OCI-LY7 (cell line): ENCODE measurements around the gene C1orf105. TPM values are rescaled to one million over a fixed set of nuclear protein-coding genes. Genes with fewer than 3 reads are reported as not detected.

Experiments
- BruUV-seq: library from RNA; stranded (reverse); fragments of 400-500 nt; replicated peaks from 2 replicates; lab custom pipeline; 2021; lab: Mats Ljungman, UMichigan
- CTCF ChIA-PET: fragments of 300-600 bp; sonication (Branson Sonifier 250); formaldehyde crosslinking; loops from one replicate; lab custom pipeline; 2022; ENCODE audit warnings: antibody characterized with exemption; ENCODE audit not compliant: unreplicated experiment; lab: Charles Lee
- POLR2A ChIA-PET: fragments of 300-600 bp; sonication (Branson Sonifier 250); formaldehyde crosslinking; loops from one replicate; lab custom pipeline; 2022; ENCODE audit warnings: antibody characterized with exemption; lab: Charles Lee
- DNase-seq: peaks from one replicate; pipeline ENCODE4 v3.0.0-alpha.2; 2015; ENCODE audit warnings: low spot score
- H2AFZ ChIP-seq: fragments of 200-600 bp; sonication (generic), shearing (Covaris generic); 2 replicates; pipeline ENCODE4 v1.6.1; 2014; ENCODE audit warnings: mild to moderate bottlenecking, antibody characterized with exemption, low read length, moderate library complexity
- H3K27ac ChIP-seq: fragments of 200-600 bp; sonication (generic); 2 replicates; pipeline ENCODE4 v1.5.1; 2014; ENCODE audit warnings: mixed run types, low read depth, mild to moderate bottlenecking, moderate library complexity, low read length, inconsistent platforms; ENCODE audit not compliant: poor library complexity, severe bottlenecking
- H3K36me3 ChIP-seq: fragments of 200-600 bp; sonication (generic); 2 replicates; pipeline ENCODE4 v1.6.1; 2014; ENCODE audit warnings: mild to moderate bottlenecking, antibody characterized with exemption, low read length, moderate library complexity, mixed read lengths; ENCODE audit not compliant: insufficient read depth
- H3K4me1 ChIP-seq: fragments of 200-600 bp; sonication (generic); 2 replicates; pipeline ENCODE4 v1.5.1; 2014; ENCODE audit warnings: mild to moderate bottlenecking, low read length; ENCODE audit not compliant: insufficient read depth, poor library complexity, severe bottlenecking
- H3K4me2 ChIP-seq: fragments of 200-600 bp; sonication (generic); 2 replicates; pipeline ENCODE4 v1.6.1; 2014; ENCODE audit warnings: mild to moderate bottlenecking, low read length
- H3K4me3 ChIP-seq: fragments of 200-600 bp; sonication (generic); 2 replicates; pipeline ENCODE4 v1.5.1; 2014; ENCODE audit warnings: mild to moderate bottlenecking, low read depth, low read length; ENCODE audit not compliant: poor library complexity, severe bottlenecking
- H3K79me2 ChIP-seq: fragments of 200-600 bp; sonication (generic); 2 replicates; pipeline ENCODE4 v1.6.1; 2016; ENCODE audit warnings: low read depth, mild to moderate bottlenecking, low read length, moderate library complexity, mixed read lengths; ENCODE audit not compliant: insufficient read depth
- H3K9me2 ChIP-seq: fragments of 200-600 bp; sonication (generic); 2 replicates; pipeline ENCODE4 v1.6.1; 2016; ENCODE audit warnings: mild to moderate bottlenecking, low read length, mixed read lengths; ENCODE audit not compliant: insufficient read depth
- H3K9me3 ChIP-seq: fragments of 200-600 bp; sonication (generic); 2 replicates; pipeline ENCODE4 v1.6.1; 2014; ENCODE audit warnings: mild to moderate bottlenecking, mixed run types, low read length, mixed read lengths
- H4K20me1 ChIP-seq: fragments of 200-600 bp; sonication (generic); 2 replicates; pipeline ENCODE4 v1.6.1; 2014; ENCODE audit warnings: mild to moderate bottlenecking, antibody characterized with exemption, low read length, moderate library complexity, mixed read lengths; ENCODE audit not compliant: insufficient read depth
- EZH2phosphoT487 ChIP-seq: fragments of 200-600 bp; sonication (generic); IDR thresholded peaks from 2 replicates; pipeline ENCODE4 v1.6.1; 2018; ENCODE audit warnings: low read depth, borderline replicate concordance, mild to moderate bottlenecking, mixed run types, antibody characterized with exemption, low read length, moderate library complexity, mixed read lengths
- intact Hi-C: fragments of 100-400 bp; cut with micrococcal nuclease; formaldehyde crosslinking; loops from one replicate; pipeline ENCODE4 v1.10.0; 2022; ENCODE audit not compliant: unreplicated experiment
- total RNA-seq, 2 experiments: library from RNA; depleted of rRNA in 1 of 2; stranded (reverse); fragments of >200 nt in 1 of 2; shearing (Covaris generic) in 1 of 2; gene quantifications; 2 replicates each; pipeline ENCODE4 v1.2.3, GENCODE V29; 2014 to 2022
- TF ChIP-seq, protein P1 (sequence below): fragments of 200-600 bp; sonication (generic); conservative IDR thresholded peaks from 2 replicates; pipeline ENCODE4 v1.5.1; 2014; ENCODE audit warnings: mild to moderate bottlenecking, antibody characterized with exemption, low read length, moderate library complexity, mixed read lengths

Gene C1orf105
- total RNA-seq, 2 experiments from 2014 or later = not detected

DNA sequence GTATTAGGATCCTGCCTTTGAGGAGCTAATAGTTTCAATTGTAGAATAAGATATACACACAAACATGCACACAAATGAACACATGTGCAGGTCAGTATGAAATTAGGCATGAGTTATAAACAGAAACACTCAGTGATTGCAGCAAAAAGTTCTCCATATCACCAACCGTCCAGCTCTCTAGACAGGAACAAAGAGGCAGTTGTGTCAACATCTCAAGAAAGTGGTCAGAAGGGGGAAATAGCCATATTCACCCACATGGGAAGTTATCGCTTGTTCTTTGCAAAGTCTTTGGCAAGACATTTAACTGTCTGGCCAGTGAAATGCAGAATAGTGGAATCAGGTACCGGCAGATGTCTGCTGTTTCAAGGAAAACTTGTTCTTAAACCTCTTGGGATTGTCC is 52.8 kb downstream of the C1orf105 start:
- Histone ChIP-seq H3K9me3 (no peaks in the 10 kb centered on the region), H3K4me2 (no peak overlapping the region), H3K36me3 (no peaks in the 10 kb centered on the region), H3K4me3 (no peak overlapping the region), H3K27ac (no peak overlapping the region), H4K20me1 (no peaks in the 10 kb centered on the region), H3K9me2 (peaks cover 3% of the 10 kb centered on the region; the same call in 1 of the 2 replicates), H2AFZ (no peak overlapping the region), H3K79me2 (no peaks in the 10 kb centered on the region), H3K4me1 (no peaks in the 10 kb centered on the region)
- intact Hi-C loops = no loop called here
- BruUV-seq = no TSS peak
- CTCF ChIA-PET = interaction anchor here (1.1 kb wide), 1 partner anchor 247 kb away, joined by 3 read pairs; no protein-coding TSS in a partner anchor
- no peak for TF ChIP-seq EZH2phosphoT487
- TF ChIP-seq, protein P1, sequence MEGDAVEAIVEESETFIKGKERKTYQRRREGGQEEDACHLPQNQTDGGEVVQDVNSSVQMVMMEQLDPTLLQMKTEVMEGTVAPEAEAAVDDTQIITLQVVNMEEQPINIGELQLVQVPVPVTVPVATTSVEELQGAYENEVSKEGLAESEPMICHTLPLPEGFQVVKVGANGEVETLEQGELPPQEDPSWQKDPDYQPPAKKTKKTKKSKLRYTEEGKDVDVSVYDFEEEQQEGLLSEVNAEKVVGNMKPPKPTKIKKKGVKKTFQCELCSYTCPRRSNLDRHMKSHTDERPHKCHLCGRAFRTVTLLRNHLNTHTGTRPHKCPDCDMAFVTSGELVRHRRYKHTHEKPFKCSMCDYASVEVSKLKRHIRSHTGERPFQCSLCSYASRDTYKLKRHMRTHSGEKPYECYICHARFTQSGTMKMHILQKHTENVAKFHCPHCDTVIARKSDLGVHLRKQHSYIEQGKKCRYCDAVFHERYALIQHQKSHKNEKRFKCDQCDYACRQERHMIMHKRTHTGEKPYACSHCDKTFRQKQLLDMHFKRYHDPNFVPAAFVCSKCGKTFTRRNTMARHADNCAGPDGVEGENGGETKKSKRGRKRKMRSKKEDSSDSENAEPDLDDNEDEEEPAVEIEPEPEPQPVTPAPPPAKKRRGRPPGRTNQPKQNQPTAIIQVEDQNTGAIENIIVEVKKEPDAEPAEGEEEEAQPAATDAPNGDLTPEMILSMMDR = no peak
- DNase-seq = no peak
- POLR2A ChIA-PET = no interaction called here

DNA sequence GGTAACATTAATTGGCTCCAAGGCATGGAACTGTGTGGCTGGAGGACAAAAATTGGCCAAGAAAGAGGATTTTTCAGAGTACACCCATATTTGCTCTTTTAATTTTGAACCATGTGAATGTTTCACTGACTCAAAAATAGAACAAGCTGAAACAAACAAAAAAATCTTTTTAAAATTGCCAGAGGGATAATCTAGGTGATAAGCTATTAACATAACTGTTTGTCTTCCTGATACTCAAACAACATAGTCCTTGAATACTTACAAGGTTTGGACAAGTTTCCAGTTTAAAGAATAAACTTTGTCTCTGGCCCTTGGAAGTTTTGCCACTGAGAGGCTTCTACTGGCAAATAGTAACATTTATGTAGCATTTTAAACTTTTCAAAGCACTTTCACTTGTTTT is 53.4 kb downstream of the C1orf105 start:
- Histone ChIP-seq H3K79me2 (no peaks in the 10 kb centered on the region), H3K4me1 (no peaks in the 10 kb centered on the region), H2AFZ (no peak overlapping the region), H3K9me3 (no peaks in the 10 kb centered on the region), H3K4me3 (no peak overlapping the region), H3K36me3 (no peaks in the 10 kb centered on the region), H3K27ac (no peak overlapping the region), H3K9me2 (peaks cover 3% of the 10 kb centered on the region; the same call in 1 of the 2 replicates), H3K4me2 (no peak overlapping the region), H4K20me1 (no peaks in the 10 kb centered on the region)
- intact Hi-C loops = no loop called here
- CTCF ChIA-PET = no interaction called here
- no peak for TF ChIP-seq EZH2phosphoT487
- POLR2A ChIA-PET = interaction anchor here (0.7 kb wide), 1 partner anchor 15 kb away, joined by 3 read pairs; no protein-coding TSS in a partner anchor
- no peak for DNase-seq
- no TSS peak for BruUV-seq

DNA sequence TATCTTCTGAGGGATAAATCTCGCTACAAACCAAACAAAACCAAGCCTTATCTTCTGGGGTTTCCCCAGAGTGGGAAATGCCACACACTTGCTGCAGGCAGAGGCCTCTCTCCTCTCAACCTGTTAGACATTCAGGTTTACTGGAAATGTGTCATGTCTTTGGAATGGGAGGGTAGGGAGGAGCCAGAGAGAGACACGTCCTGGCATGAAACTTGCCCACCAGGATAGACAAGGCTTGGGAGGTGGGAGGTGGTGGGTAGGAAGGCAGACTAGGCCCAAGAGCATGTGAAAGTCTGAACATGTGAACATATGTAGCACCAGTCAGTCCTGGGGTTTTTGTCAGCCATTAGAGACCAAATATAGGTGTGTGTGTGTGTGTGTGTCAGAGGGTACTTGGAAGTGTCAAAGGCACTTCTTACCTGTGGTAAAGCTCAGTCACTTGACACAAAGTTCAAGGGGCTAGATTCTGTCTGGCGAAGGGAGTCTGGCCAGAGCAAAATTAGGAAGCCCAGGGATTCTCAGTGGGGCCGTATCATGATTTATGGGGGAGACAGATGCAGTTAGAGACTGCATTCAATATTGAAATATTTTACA is 55.8 kb downstream of the C1orf105 start:
- Histone ChIP-seq H4K20me1 (no peaks in the 10 kb centered on the region), H3K36me3 (no peaks in the 10 kb centered on the region), H3K4me2 (no peak overlapping the region), H3K9me3 (no peaks in the 10 kb centered on the region), H3K4me3 (no peak overlapping the region), H3K9me2 (peaks cover 3% of the 10 kb centered on the region; the same call in 1 of the 2 replicates), H2AFZ (no peak overlapping the region), H3K79me2 (no peaks in the 10 kb centered on the region), H3K4me1 (no peaks in the 10 kb centered on the region), H3K27ac (no peak overlapping the region)
- ChIA-PET CTCF (no interaction called here), POLR2A (no interaction called here)
- DNase-seq = no peak
- intact Hi-C loops = no loop called here
- TF ChIP-seq, protein P1 = no peak
- TF ChIP-seq EZH2phosphoT487 = no peak
- no TSS peak for BruUV-seq
